GM21528 (cell line): Measurements from ENCODE around the gene FAM193A.

Source experiments
- ATAC-seq: cut with Tn5 transposase; IDR thresholded peaks from one replicate; pipeline ENCODE4 v1.9.1; 2021; ENCODE audit warnings: mild to moderate bottlenecking, moderate library complexity; ENCODE audit not compliant: unreplicated experiment, low FRiP score

FAM193A gene

DNA sequence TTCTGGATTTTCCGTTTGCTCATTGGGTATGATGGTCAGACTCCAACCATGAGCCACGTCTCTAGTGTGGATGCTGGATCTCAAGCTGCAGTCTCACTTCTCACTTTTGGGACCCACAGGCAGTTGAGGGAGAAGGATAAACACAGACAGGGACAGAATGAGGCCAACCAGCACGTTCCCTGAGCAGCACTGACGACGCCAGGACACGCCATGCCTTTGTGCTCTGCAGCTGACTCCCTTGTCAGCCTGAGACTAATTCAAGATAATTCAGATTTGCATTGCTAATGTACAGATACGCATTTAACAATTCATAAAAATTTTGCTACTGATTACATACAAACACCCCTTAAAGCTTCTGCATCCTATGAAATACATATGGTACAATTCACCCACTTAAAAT, 106.5 kb downstream of the FAM193A start:
- no peak for ATAC-seq

- no peak for ATAC-seq
These were observed 107.1 kb downstream of the FAM193A start for GRCh38 chr4:2643555-2643954.

- no peak for ATAC-seq
These were observed 110.1 kb downstream of the FAM193A start for GRCh38 chr4:2646396-2647149.

- ATAC-seq = no peak
These were observed 111.1 kb downstream of the FAM193A start for GRCh38 chr4:2647403-2648158.

- no peak for ATAC-seq
These were observed 111.8 kb downstream of the FAM193A start for GRCh38 chr4:2648159-2648814.

- no peak for ATAC-seq
These were observed 113.2 kb downstream of the FAM193A start for GRCh38 chr4:2649604-2650114.

DNA sequence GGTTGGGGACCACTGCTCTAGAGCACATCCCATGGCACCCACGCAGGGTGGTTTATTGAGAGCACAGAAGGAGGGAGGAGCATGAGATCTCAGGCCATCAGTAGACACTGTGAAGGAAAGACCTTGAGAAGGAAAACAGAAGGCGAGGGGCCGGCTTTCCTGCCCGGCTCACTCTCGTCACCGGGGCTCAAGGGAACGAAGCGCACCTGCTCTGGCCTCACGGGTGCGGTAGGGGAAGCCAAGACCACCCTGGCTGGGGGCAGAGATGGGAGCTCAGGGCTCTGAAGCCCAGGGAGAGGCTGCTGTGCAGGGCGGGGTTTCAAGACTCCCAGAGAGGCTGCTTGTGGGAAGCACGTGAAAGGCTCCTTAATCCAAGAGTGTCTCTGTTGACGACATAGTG, 113.8 kb downstream of the FAM193A start:
- ATAC-seq = no peak

GRCh38 chr4:2651546-2651945, 115.1 kb downstream of the FAM193A start:
- ATAC-seq = no peak

- no peak for ATAC-seq
These were observed 115.6 kb downstream of the FAM193A start for GRCh38 chr4:2651998-2652397.

DNA sequence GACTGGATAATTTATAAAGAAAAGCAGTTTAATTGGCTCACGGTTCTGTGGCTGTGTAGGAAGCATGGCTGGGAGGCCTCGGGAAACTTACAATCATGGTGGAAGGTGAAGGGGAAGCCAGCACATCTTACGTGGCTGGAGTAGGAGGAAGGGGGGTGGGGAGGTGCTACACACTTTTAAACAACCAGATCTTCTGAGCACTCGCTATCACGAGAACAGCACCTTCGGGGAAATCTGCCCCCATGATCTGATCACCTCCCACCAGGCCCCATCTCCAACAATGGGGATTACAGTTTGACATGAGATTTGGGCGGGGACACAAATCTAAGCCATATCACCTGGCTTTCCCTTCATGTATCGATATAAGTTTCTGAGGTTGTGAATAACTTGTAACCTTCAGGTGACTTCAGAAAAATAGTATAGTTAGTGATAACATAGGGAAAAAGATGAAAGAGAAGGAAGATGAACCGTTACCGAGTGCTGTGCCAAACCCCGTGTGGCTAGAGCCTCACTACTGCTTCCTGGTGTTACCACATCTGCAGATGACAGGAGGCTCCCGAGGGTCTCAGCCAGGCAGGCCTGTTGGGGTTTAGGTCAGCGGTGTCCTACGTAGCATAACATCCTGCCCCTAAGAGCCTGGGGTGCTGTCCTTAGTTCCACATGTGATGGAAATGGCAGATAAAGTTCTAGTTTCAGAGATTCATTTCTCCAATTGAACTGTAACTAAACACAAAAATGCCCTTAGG, 116.1 kb downstream of the FAM193A start:
- ATAC-seq = no peak

- no peak for ATAC-seq
These were observed 124.3 kb downstream of the FAM193A start for GRCh38 chr4:2660596-2661211.

- ATAC-seq = no peak
These were observed 126.2 kb downstream of the FAM193A start for GRCh38 chr4:2662598-2662997.

DNA sequence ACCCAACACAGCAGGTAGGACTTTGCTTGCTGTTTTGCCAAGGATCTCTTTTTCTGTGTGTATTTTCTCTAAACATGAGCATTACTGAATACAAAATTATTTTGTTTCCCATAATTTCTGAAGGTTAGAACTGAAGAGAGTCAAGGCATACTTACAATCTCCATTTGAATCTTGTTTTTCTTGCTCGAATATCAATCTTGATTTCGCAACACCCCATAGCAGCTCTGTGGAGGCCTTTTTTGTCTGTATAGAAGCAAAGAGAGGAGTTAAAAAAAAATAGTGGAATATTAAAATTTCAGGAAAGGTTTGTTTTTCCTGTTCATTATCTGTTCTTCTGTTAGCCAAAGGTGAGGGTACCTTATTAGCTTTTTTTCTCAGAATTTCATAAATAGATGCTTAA, 126.8 kb downstream of the FAM193A start:
- ATAC-seq = no peak

DNA sequence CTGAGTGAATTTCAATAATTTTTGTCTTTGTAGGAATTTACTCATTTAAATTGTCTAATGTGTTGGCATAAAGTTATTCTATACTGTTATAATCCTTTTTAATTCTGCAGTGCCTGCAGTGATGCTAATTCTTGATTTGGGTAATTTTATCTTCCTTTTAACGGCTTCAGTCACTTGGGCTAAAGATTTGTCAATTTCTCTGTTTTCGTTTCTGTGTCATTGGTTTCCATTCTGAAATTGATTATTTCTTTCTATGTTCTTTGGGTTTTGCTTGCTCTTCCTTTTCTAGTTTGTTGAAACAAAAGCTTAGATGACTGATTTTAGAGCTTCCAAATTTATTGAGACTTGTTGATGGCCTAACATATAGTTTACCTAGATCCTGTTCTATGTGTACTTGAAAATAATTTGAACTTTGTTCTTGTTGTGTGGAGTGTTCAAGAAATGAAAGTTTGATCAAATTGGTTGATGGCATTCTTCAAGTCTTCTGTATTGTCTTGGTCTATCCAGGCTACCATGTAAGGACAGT, 130.3 kb downstream of the FAM193A start:
- ATAC-seq = no peak

DNA sequence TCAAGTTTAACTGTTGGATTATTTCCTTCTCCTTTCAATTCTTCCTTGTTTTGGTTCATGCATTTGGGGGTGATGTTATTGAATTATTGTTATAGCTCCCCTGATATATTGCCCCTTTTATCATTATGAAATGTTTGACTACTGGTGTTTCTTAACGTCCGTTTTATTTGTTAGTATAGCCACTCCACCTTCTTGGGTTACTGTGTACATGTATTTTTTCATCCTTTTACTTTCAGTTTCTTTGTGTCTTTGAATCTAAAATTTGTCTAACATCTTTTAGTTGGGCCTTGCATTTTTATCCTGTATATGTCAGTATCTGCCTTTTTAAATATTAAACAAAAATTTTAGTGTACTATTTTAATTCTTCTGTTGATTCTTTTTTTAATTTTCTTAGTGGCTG, 131.0 kb downstream of the FAM193A start:
- no peak for ATAC-seq

- ATAC-seq = no peak
These were observed 134.9 kb downstream of the FAM193A start for GRCh38 chr4:2671267-2671895.

GRCh38 chr4:2672082-2672481, 135.6 kb downstream of the FAM193A start:
- no peak for ATAC-seq

- ATAC-seq = no peak
These were observed 136.3 kb downstream of the FAM193A start for GRCh38 chr4:2672700-2673099.

GRCh38 chr4:2673157-2673556, 136.7 kb downstream of the FAM193A start:
- ATAC-seq = no peak
